ENCODE measurements around the gene HMX3.

Gene HMX3

DNA sequence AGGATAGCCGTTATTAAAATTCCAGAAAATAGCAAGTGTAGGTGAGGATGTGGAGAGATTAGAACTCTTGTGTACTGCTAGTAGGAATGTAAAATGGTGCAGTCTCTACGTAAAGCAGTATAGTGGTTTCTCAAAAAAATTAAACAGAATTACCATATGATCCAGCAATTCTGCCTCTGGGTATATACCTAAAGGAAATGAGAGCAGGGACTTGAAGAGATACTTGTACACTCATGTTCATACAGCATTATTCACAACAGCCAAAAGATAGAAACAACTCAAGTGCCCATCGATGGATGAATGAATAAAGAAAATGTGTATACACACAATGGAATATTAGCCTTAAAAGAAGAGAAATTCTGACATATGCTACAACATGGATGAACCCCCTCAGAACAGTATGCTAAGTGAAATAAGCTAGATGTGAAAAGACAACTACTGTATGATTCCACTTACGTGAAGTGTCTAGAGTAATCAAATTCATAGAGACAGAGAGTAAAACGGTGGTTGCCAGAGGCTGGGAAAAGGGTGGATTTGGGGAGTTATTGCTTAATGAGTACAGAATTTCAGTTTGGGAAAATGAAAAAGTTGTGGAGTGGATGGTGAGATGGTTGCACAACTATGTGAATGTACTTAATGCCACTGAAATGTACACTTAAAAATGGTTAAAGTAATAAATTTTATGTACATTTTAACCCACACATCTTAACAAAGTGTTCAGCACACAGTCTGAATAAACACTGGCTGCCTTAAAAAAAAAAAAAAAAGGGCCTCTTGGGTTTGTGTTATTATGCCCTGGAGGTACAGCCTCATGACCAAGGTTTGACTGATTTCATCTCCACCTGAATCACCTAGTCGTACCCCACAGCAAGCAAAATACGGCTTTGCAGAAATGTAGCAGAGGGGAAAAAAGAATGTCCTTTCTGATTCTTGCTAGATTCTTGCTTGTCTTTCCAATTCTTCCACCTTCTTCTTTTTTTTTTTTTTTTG lies 44.6 kb downstream of the HMX3 start:
- DNase-seq, result no peak

DNA sequence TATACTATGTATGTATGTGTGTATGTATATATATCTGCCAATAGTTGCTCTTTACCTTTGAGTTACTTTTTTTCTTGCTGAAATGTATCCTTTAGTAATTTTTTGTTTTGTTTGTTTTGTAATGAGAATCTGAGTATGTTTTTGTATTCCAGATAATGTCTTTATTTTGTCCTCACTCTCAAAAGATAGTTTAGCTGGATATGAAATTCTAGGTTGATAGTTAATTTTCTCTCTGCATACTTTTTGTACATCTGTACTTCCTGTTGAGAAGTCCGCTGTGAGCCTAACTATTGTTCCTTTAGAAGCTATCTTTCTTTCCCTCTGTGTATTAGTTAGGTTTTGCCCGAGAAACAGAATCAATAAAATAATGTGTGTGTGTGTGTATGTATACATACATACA lies 48.0 kb downstream of the HMX3 start:
- DNase-seq, result no peak

DNA sequence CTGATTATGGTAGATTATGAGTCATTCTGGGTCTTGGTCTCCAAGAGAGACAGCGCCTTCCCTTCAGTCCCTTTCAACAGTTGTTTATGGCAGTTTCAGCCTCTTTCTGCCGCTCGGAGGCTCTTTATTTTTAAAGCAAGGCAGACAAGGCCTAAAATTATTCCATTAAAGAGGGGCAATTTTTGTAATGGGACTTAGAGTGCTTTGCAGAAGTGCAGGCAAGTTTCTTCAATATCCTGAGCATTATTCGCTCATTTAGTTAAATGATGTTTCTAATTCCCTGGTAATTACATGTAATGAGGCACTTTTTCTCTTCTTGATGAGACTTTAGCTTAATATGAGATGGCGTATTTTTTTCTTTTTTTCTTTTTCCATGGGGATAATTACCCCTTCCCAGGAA lies 52.0 kb downstream of the HMX3 start:
- no peak for DNase-seq
